SU-DHL-6 (cell line): ENCODE results near the gene STAU1.

ENCODE experiments used
- EZH2phosphoT487 ChIP-seq: fragments of 200-600 bp; sonication (generic), shearing (Covaris generic); conservative IDR thresholded peaks from 2 replicates; pipeline ENCODE4 v1.6.1; 2018; ENCODE audit warnings: mild to moderate bottlenecking, antibody characterized with exemption, low read length, moderate library complexity, mixed read lengths
- TF ChIP-seq, protein P1 (sequence below): fragments of 200-600 bp; sonication (generic); IDR thresholded peaks from one replicate; pipeline ENCODE4 v1.5.1; 2017; ENCODE audit warnings: antibody characterized with exemption, mild to moderate bottlenecking, low read length, moderate library complexity; ENCODE audit not compliant: insufficient read depth, poor library complexity, severe bottlenecking

DNA sequence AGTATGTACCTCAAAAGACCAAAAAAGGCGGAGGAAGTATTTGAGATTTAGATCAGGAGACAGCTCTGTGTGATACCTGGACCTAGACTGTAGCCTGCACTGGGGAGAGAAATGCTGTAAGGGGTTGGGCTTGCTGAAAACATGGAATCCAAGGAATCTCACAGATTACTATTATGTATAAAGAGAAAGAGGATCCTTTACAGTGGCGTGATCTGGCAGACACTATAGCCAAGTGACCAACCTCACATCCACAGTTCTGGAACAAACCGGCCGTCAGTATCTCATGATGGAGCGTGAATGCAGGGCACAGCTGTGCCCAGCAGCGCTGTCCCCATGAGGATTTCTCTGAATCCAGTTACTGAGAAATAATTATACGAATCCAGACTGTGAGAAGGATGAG is 43.3 kb upstream of the STAU1 start:
- TF ChIP-seq, protein P1, sequence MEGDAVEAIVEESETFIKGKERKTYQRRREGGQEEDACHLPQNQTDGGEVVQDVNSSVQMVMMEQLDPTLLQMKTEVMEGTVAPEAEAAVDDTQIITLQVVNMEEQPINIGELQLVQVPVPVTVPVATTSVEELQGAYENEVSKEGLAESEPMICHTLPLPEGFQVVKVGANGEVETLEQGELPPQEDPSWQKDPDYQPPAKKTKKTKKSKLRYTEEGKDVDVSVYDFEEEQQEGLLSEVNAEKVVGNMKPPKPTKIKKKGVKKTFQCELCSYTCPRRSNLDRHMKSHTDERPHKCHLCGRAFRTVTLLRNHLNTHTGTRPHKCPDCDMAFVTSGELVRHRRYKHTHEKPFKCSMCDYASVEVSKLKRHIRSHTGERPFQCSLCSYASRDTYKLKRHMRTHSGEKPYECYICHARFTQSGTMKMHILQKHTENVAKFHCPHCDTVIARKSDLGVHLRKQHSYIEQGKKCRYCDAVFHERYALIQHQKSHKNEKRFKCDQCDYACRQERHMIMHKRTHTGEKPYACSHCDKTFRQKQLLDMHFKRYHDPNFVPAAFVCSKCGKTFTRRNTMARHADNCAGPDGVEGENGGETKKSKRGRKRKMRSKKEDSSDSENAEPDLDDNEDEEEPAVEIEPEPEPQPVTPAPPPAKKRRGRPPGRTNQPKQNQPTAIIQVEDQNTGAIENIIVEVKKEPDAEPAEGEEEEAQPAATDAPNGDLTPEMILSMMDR, result no peak
- TF ChIP-seq EZH2phosphoT487, result no peak
